ENCODE data around the gene CFAP77. TPM values are rescaled to one million over a fixed set of nuclear protein-coding genes. Genes with fewer than 3 reads are reported as not detected.

The CFAP77 gene
- total RNA-seq, 1 experiment from 2014 or later = 0.11 TPM

DNA sequence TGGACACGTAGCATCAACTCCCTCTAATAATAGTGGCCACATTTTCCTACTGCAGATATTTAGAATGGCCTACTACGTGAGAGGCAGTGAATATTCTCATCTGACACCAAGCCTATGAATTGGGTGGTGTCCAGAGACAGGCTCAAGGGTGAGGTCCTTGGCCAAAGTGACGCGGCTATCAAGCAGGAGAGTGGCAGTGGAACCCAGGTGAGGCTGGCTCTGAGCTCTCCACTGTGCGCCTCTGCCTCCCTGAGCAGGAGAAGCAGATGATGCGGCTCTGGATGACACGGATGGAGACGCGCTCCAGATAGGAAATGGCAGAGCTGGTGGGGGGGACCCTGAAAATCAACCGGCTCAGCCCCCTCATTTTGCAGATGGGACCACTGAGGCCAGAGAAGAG is 69.7 kb downstream of the CFAP77 start:
- H3K36me3 ChIP-seq (ENCODE audit: low read depth, low read length) = no peaks in the 10 kb centered on the region
- no peak overlapping the region for H3K4me3 ChIP-seq (ENCODE audit: low read length)
- H3K9ac ChIP-seq (ENCODE audit: low read length) = no peak overlapping the region
- H4K20me1 ChIP-seq (ENCODE audit: low read length) = no peaks in the 10 kb centered on the region
- no TSS peak for BruUV-seq (replicated peaks)
- DNase-seq (no peak), ATAC-seq (no peak)
- H3F3A ChIP-seq (ENCODE audit: low read length, unreplicated experiment) = no peaks in the 10 kb centered on the region
- no peak for TF ChIP-seq EZH2phosphoT487 (IDR thresholded peaks at IDR 0.05; ENCODE audit: borderline replicate concordance, low read length)
- no peak for TF ChIP-seq EZH2 (IDR thresholded peaks at IDR 0.05; ENCODE audit: low read length, unreplicated experiment)
- TF ChIP-seq, protein P1, sequence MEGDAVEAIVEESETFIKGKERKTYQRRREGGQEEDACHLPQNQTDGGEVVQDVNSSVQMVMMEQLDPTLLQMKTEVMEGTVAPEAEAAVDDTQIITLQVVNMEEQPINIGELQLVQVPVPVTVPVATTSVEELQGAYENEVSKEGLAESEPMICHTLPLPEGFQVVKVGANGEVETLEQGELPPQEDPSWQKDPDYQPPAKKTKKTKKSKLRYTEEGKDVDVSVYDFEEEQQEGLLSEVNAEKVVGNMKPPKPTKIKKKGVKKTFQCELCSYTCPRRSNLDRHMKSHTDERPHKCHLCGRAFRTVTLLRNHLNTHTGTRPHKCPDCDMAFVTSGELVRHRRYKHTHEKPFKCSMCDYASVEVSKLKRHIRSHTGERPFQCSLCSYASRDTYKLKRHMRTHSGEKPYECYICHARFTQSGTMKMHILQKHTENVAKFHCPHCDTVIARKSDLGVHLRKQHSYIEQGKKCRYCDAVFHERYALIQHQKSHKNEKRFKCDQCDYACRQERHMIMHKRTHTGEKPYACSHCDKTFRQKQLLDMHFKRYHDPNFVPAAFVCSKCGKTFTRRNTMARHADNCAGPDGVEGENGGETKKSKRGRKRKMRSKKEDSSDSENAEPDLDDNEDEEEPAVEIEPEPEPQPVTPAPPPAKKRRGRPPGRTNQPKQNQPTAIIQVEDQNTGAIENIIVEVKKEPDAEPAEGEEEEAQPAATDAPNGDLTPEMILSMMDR (conservative IDR thresholded peaks at IDR 0.05; ENCODE audit: low read depth, low read length) = no peak
- H3K27me3 ChIP-seq (ENCODE audit: low read length) = peaks cover 28% of the 10 kb centered on the region
- H3K9me2 ChIP-seq (replicated peaks; ENCODE audit: low read length) = no peaks in the 10 kb centered on the region
- H3K4me2 ChIP-seq (ENCODE audit: low read length) = no peak overlapping the region
- ChIA-PET CTCF (no interaction called here), POLR2A (ENCODE audit: unreplicated experiment) (no interaction called here)
- no peaks in the 10 kb centered on the region for H3K9me3 ChIP-seq (ENCODE audit: low read length)
- H3K4me1 ChIP-seq (ENCODE audit: insufficient read depth, low read length) = no peaks in the 10 kb centered on the region
- intact Hi-C loops (cut with micrococcal nuclease) = no loop called here
- no peaks in the 10 kb centered on the region for H3K79me2 ChIP-seq (ENCODE audit: low read length)
- H2AFZ ChIP-seq (ENCODE audit: low read length) = no peak overlapping the region
- H3K27ac ChIP-seq (ENCODE audit: low read length) = no peak overlapping the region

DNA sequence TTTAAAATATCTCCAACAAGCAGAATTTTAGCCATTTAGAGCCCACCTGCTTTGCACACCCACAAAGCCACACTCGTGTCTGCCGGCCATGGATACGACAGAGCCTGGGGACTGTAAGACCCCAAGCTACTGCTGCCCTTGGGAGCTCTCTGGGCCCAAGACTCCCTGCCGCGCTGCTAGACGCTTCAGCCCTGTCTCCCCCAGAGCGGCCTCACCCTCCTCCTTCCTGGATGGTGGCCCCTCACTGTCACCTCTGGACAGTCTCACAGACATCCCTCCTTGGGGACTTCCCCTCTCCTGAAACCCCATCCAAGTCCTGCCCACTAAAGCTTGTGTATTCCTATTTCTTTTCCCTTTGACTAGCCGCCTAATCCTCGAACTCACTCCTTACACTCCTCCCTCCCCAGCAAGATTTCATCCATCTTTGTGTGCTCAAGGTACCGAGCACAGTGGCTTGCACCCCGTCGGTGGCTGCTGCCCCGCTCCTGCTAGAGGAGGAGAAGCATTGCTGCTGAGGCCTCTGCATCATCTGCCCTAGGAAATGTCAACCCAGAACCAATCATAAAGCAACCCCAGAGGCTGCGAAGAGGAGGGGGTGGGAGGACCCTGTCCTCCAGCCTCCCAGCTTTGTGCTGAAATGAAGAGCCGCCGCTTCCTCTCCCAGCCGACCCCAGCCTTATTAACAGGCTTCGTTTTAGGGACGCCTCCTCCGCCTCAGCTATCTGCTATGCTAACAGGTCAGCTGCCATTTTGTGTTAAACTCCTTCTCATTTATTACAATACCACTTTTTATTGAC is 71.2 kb downstream of the CFAP77 start:
- Histone ChIP-seq H3K79me2 (ENCODE audit: low read length) (no peaks in the 10 kb centered on the region), H3K4me2 (ENCODE audit: low read length) (no peak overlapping the region), H3K9me2 (replicated peaks; ENCODE audit: low read length) (no peaks in the 10 kb centered on the region), H3K9me3 (ENCODE audit: low read length) (no peaks in the 10 kb centered on the region), H3K4me3 (ENCODE audit: low read length) (no peak overlapping the region), H4K20me1 (ENCODE audit: low read length) (no peaks in the 10 kb centered on the region), H3K27ac (ENCODE audit: low read length) (no peak overlapping the region), H3K9ac (ENCODE audit: low read length) (no peak overlapping the region), H3F3A (ENCODE audit: low read length, unreplicated experiment) (no peaks in the 10 kb centered on the region), H3K27me3 (ENCODE audit: low read length) (peaks cover 19% of the 10 kb centered on the region), H2AFZ (ENCODE audit: low read length) (no peak overlapping the region), H3K4me1 (ENCODE audit: insufficient read depth, low read length) (no peaks in the 10 kb centered on the region), H3K36me3 (ENCODE audit: low read depth, low read length) (no peaks in the 10 kb centered on the region)
- ChIA-PET CTCF (no interaction called here), POLR2A (ENCODE audit: unreplicated experiment) (no interaction called here)
- BruUV-seq (replicated peaks) = no TSS peak
- TF ChIP-seq, protein P1 (conservative IDR thresholded peaks at IDR 0.05; ENCODE audit: low read depth, low read length) = no peak
- TF ChIP-seq EZH2 (IDR thresholded peaks at IDR 0.05; ENCODE audit: low read length, unreplicated experiment) (no peak), EZH2phosphoT487 (IDR thresholded peaks at IDR 0.05; ENCODE audit: borderline replicate concordance, low read length) (no peak)
- DNase-seq (no peak), ATAC-seq (no peak)
- intact Hi-C loops (cut with micrococcal nuclease) = no loop called here

DNA sequence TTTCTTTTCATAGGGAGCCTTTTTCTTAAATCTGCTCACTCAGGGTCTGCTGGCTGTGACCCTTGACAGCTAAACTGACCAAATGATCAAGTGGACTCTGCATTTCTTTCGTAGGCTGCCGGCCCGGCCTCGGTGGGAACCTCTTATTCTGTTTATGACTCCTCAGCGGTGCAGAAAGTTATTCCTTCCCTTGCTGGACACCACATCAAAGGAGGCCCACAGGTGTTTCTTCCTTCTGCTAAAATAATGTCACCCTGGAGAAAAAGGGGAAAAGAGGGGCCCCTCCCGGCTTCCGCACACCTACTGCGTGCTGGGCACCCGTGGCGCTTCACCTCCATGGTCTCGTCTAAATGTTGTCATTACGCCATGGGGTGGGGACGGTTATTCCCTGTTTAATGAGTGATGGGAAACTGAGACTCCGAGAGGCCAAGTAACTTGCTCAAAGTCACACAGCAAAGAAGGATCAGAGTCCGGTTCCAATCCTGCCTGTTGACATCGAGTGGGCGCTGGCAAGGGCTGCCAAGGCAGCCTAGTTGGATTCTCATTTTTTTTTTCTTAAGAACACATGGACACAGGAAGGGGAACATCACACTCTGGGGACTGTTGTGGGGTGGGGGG is 72.3 kb downstream of the CFAP77 start:
- BruUV-seq (replicated peaks) = no TSS peak

More for the DNA sequence above, 72.3 kb downstream of the CFAP77 start:
- H3K4me2 ChIP-seq (ENCODE audit: low read length) = no peak overlapping the region
- ATAC-seq (no peak), DNase-seq (no peak)
- no peaks in the 10 kb centered on the region for H3K79me2 ChIP-seq (ENCODE audit: low read length)
- no peak overlapping the region for H3K4me3 ChIP-seq (ENCODE audit: low read length)
- H4K20me1 ChIP-seq (ENCODE audit: low read length) = no peaks in the 10 kb centered on the region
- no peaks in the 10 kb centered on the region for H3K9me2 ChIP-seq (replicated peaks; ENCODE audit: low read length)
- H3K27ac ChIP-seq (ENCODE audit: low read length) = no peak overlapping the region
- peaks cover 26% of the 10 kb centered on the region for H3K27me3 ChIP-seq (ENCODE audit: low read length)
- H3K36me3 ChIP-seq (ENCODE audit: low read depth, low read length) = no peaks in the 10 kb centered on the region
- H2AFZ ChIP-seq (ENCODE audit: low read length) = no peak overlapping the region
- H3F3A ChIP-seq (ENCODE audit: low read length, unreplicated experiment) = no peaks in the 10 kb centered on the region
- ChIA-PET CTCF (no interaction called here), POLR2A (ENCODE audit: unreplicated experiment) (no interaction called here)
- H3K9me3 ChIP-seq (ENCODE audit: low read length) = no peaks in the 10 kb centered on the region
- H3K9ac ChIP-seq (ENCODE audit: low read length) = no peak overlapping the region
- TF ChIP-seq, protein P1 (conservative IDR thresholded peaks at IDR 0.05; ENCODE audit: low read depth, low read length) = no peak
- no peak for TF ChIP-seq EZH2phosphoT487 (IDR thresholded peaks at IDR 0.05; ENCODE audit: borderline replicate concordance, low read length)
- TF ChIP-seq EZH2 (IDR thresholded peaks at IDR 0.05; ENCODE audit: low read length, unreplicated experiment) = no peak
- H3K4me1 ChIP-seq (ENCODE audit: insufficient read depth, low read length) = no peaks in the 10 kb centered on the region
- intact Hi-C loops (cut with micrococcal nuclease) = no loop called here

Data from PC-3 (cell line).